ENCODE results near the gene USP43. TPM values are rescaled to one million over a fixed set of nuclear protein-coding genes. Genes with fewer than 3 reads are reported as not detected.

USP43 gene
- polyA plus RNA-seq, 2 of the 4 experiments (the other 2 are of a cell fraction), result 3.4 to 4.0 TPM

DNA sequence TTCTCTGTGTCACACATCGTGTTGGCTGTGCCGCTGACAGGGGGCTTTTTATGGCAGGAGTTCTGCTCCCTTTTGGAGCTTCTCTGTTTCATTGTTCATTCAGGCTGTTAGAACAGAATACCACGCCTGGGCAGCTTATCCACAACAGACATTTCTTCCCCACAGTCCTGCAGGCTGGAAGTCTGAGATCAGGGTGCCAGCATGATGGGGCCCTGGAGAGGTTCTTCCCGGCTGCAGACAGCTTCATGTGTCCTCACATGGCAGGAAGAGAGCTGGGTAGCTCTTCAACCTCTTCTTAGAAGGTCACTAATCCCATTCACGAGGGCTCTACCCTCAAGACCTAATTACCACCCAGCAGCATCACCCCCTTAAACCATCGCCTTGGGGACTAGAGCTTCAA is 81.0 kb downstream of the USP43 start:
- Histone ChIP-seq H3K4me3 (no peak overlapping the region), H3K4me1 (peaks cover 13% of the 10 kb centered on the region), H3K27ac (no peak overlapping the region), H3K4me2 (no peak overlapping the region), H3K9me3 (no peaks in the 10 kb centered on the region)
- ATAC-seq (no peak), FAIRE-seq (no peak), DNase-seq (ENCODE audit: low read depth in 1 of 2, low spot score in 1 of 2) (no peak)
- POLR2A ChIA-PET, result no interaction called here
- WGBS (ENCODE audit: missing lambda C conversion rate), result 63% methylated on average over 6 of the region's 6 CpGs
- TF ChIP-seq ATOH8 (CRISPR knock-in tag; IDR thresholded peaks at IDR 0.05; ENCODE audit: low read depth) (no peak), ZFP36 (IDR thresholded peaks at IDR 0.05; ENCODE audit: borderline replicate concordance, partially characterized antibody) (no peak), FOSL2 (IDR thresholded peaks at IDR 0.05) (no peak), FOSL2 (CRISPR knock-in tag; IDR thresholded peaks at IDR 0.05) (no peak), ZC3H11A (IDR thresholded peaks at IDR 0.05) (no peak), CBX2 (IDR thresholded peaks at IDR 0.05; ENCODE audit: borderline replicate concordance, low read depth) (no peak), NFE2L2 (conservative IDR thresholded peaks at IDR 0.05; ENCODE audit: low read length) (no peak), CBX8 (IDR thresholded peaks at IDR 0.05) (no peak), SREBF2 (IDR thresholded peaks at IDR 0.05) (no peak), JUNB (IDR thresholded peaks at IDR 0.05) (no peak), RNF2 (IDR thresholded peaks at IDR 0.05; ENCODE audit: borderline replicate concordance, low read depth) (no peak), MAZ (IDR thresholded peaks at IDR 0.05; ENCODE audit: borderline replicate concordance, low read depth, low read length) (no peak), EHMT2 (IDR thresholded peaks at IDR 0.05; ENCODE audit: low read depth) (no peak), FOXS1 (CRISPR knock-in tag; IDR thresholded peaks at IDR 0.05) (no peak), CEBPB (IDR thresholded peaks at IDR 0.05) (no peak), MYC (IDR thresholded peaks at IDR 0.05; ENCODE audit: borderline replicate concordance, low read length) (no peak), RCOR1 (IDR thresholded peaks at IDR 0.05; ENCODE audit: low read depth, low read length) (no peak)
- TF ChIP-seq, protein P1, sequence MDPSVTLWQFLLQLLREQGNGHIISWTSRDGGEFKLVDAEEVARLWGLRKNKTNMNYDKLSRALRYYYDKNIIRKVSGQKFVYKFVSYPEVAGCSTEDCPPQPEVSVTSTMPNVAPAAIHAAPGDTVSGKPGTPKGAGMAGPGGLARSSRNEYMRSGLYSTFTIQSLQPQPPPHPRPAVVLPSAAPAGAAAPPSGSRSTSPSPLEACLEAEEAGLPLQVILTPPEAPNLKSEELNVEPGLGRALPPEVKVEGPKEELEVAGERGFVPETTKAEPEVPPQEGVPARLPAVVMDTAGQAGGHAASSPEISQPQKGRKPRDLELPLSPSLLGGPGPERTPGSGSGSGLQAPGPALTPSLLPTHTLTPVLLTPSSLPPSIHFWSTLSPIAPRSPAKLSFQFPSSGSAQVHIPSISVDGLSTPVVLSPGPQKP (IDR thresholded peaks at IDR 0.05; ENCODE audit: low read depth, low read length), result no peak
- TF ChIP-seq, protein P2, sequence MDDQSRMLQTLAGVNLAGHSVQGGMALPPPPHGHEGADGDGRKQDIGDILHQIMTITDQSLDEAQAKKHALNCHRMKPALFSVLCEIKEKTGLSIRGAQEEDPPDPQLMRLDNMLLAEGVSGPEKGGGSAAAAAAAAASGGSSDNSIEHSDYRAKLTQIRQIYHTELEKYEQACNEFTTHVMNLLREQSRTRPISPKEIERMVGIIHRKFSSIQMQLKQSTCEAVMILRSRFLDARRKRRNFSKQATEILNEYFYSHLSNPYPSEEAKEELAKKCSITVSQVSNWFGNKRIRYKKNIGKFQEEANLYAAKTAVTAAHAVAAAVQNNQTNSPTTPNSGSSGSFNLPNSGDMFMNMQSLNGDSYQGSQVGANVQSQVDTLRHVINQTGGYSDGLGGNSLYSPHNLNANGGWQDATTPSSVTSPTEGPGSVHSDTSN (IDR thresholded peaks at IDR 0.05), result no peak
- CTCF ChIA-PET, result interaction anchor here (0.6 to 19.0 kb wide), 19 partner anchors 10 to 256 kb away, joined by 3 to 344 read pairs (median 4); partner anchors contain the start of genes CFAP52 and USP43

GRCh38 chr17:9728005-9728404 is 82.7 kb downstream of the USP43 start:
- Histone ChIP-seq H3K4me2 (no peak overlapping the region), H3K4me1 (peaks cover 13% of the 10 kb centered on the region), H3K4me3 (no peak overlapping the region), H3K9me3 (no peaks in the 10 kb centered on the region), H3K27ac (no peak overlapping the region; a peak in 1 of 6 replicates)
- CTCF ChIA-PET, result interaction anchor here (0.6 to 19.0 kb wide), 46 partner anchors 9 to 889 kb away, joined by 3 to 344 read pairs (median 6); no protein-coding TSS in a partner anchor
- DNase-seq (ENCODE audit: low read depth in 1 of 2, low spot score in 1 of 2) (no peak), FAIRE-seq (no peak), ATAC-seq (no peak)
- 93% methylated on average over 18 of the region's 18 CpGs for WGBS (ENCODE audit: missing lambda C conversion rate)
- POLR2A ChIA-PET, result no interaction called here
- TF ChIP-seq HMGXB4 (CRISPR knock-in tag; IDR thresholded peaks at IDR 0.05; ENCODE audit: borderline replicate concordance) (no peak), ZC3H11A (IDR thresholded peaks at IDR 0.05) (no peak), CHD2 (IDR thresholded peaks at IDR 0.05; ENCODE audit: low read length, partially characterized antibody) (no peak), CBX8 (IDR thresholded peaks at IDR 0.05) (no peak), POLR2A (IDR thresholded peaks at IDR 0.05; ENCODE audit: low read length) (no peak), SREBF2 (IDR thresholded peaks at IDR 0.05) (no peak), EHMT2 (IDR thresholded peaks at IDR 0.05; ENCODE audit: low read depth) (no peak), HOXA7 (CRISPR knock-in tag; IDR thresholded peaks at IDR 0.05) (no peak), RNF2 (IDR thresholded peaks at IDR 0.05; ENCODE audit: borderline replicate concordance, low read depth) (no peak), NFE2L2 (conservative IDR thresholded peaks at IDR 0.05; ENCODE audit: low read length) (no peak)
- TF ChIP-seq, protein P3, sequence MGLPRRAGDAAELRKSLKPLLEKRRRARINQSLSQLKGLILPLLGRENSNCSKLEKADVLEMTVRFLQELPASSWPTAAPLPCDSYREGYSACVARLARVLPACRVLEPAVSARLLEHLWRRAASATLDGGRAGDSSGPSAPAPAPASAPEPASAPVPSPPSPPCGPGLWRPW (IDR thresholded peaks at IDR 0.05), result no peak

All from A549 (cell line).